ENCODE results near the gene GZMM.

Gene GZMM

GRCh38 chr19:535017-535835 lies 8.6 kb upstream of the GZMM start:
- DNase-seq, result no peak

- no peak for DNase-seq
Observed at GRCh38 chr19:536031-536880, 7.6 kb upstream of the GZMM start.

- DNase-seq, result no peak
Observed at GRCh38 chr19:536881-537404, 6.9 kb upstream of the GZMM start.

- no peak for DNase-seq
Observed at GRCh38 chr19:538641-539428, 5.0 kb upstream of the GZMM start.

GRCh38 chr19:539429-540030 lies 4.3 kb upstream of the GZMM start:
- no peak for DNase-seq

GRCh38 chr19:540867-541637 lies 2.8 kb upstream of the GZMM start:
- no peak for DNase-seq

GRCh38 chr19:541699-542098 lies 2.2 kb upstream of the GZMM start:
- DNase-seq, result no peak

- no peak for DNase-seq
Observed at GRCh38 chr19:542173-542866, 1.5 kb upstream of the GZMM start.

- no peak for DNase-seq
Observed at GRCh38 chr19:547117-547516, 3.3 kb downstream of the GZMM start.

GRCh38 chr19:547836-548720 lies 4.2 kb downstream of the GZMM start:
- no peak for DNase-seq

- no peak for DNase-seq
Observed at GRCh38 chr19:548886-549830, 5.3 kb downstream of the GZMM start.

GRCh38 chr19:554817-555216 lies 11.0 kb downstream of the GZMM start:
- DNase-seq, result no peak

- no peak for DNase-seq
Observed at GRCh38 chr19:555474-555808, 11.6 kb downstream of the GZMM start.

- no peak for DNase-seq
Observed at GRCh38 chr19:556611-557382, 12.9 kb downstream of the GZMM start.

- DNase-seq, result no peak
Observed at GRCh38 chr19:558770-559439, 15.1 kb downstream of the GZMM start.

- no peak for DNase-seq
Observed at GRCh38 chr19:560121-560520, 16.3 kb downstream of the GZMM start.

GRCh38 chr19:566403-566802 lies 22.6 kb downstream of the GZMM start:
- DNase-seq, result no peak

- DNase-seq, result no peak
Observed at GRCh38 chr19:566844-567243, 23.0 kb downstream of the GZMM start.
